Erythroblast (primary cell): ENCODE measurements around the gene TAOK3.

Source experiments
- GATA1 ChIP-seq: IDR thresholded peaks from 2 replicates; pipeline ENCODE4 v1.6.1; 2011; ENCODE audit warnings: low read depth, mild to moderate bottlenecking, control low read depth, low read length, moderate library complexity
- POLR2A ChIP-seq: IDR thresholded peaks from 2 replicates; pipeline ENCODE4 v1.6.1; 2011; ENCODE audit warnings: mild to moderate bottlenecking, low read length

DNA sequence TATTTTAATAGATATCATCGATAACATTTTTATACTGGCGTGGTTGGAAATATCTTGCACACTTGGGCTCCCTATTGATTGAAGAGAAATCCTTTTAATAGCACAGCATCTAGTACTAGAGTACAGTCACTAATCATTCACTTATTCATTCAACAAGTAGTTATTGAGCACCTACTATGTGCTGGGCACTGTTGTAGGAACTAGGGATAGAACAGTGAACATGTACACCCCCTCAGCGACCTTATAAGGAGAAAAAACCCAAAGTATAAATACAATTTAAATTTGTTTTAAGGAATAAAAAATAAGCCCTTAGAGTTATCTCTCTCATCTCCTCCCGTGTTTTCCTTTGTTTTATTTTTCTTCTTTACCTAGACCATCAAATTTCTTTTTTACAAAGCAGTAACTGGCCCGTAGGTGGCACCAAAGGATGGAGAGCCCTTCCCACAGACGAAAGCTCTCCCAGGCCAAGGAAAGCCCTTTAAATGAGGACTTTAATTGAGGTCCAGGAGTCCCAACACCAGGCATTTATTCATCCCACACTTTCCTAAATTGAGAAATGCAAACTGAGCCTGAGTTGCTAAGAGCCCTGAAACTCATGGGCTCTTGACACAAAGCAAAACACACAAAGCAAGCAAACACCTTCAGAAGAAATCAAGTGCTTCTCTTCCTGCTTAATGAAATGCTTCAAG, 207.8 kb downstream of the TAOK3 start:
- TF ChIP-seq POLR2A (no peak), GATA1 (no peak)
